Fibroblast of mammary gland (primary cell): ENCODE measurements around the gene LSR.

Source experiments
- DNase-seq: peaks from one replicate; pipeline ENCODE4 v3.0.0-alpha.2; 2010; ENCODE audit warnings: low read depth
- H3K4me3 ChIP-seq: 2 replicates; pipeline ENCODE4 v1.5.1; 2011; ENCODE audit warnings: low read depth, mild to moderate bottlenecking, low read length, moderate library complexity; ENCODE audit not compliant: control insufficient read depth
- CTCF ChIP-seq: conservative IDR thresholded peaks from 2 replicates; pipeline ENCODE4 v1.5.1; 2011; ENCODE audit warnings: low read depth, low read length, inconsistent platforms; ENCODE audit not compliant: control insufficient read depth, insufficient read depth

The LSR gene

DNA sequence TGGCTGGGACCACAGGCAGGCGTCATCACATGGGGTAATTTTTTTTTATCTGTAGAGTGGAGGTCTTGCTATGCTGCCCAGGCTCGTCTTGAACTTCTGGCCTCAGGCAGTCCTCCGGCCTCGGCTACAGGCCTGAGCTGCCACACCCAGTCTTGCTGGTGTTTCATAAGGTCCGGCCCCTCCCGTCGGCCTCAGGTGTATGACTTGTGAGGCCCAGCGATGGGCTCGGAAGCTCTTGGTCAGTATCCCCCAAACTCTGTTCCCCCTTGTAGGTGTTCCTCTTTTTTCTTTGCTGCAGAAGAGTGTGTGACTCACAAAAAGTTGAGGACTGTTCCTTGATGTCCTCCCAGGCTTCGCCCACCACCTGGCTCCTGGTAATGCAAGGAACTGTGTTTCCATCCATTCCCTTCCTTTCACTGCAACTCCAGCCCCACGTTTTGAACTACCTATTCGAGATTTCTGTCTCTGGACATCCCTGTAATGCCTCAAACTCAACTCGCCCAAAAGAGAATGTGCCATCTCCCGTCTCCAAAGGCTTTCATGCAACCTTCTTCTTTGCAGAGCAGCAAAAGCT, 25.0 kb downstream of the LSR start:
- no peak for TF ChIP-seq CTCF
- no peak for DNase-seq
- H3K4me3 ChIP-seq = no peak overlapping the region

GRCh38 chr19:35274323-35274722, 25.5 kb downstream of the LSR start:
- no peak overlapping the region for H3K4me3 ChIP-seq
- DNase-seq = no peak
- no peak for TF ChIP-seq CTCF

GRCh38 chr19:35276706-35277281, 28.0 kb downstream of the LSR start:
- H3K4me3 ChIP-seq = no peak overlapping the region
- no peak for TF ChIP-seq CTCF
- no peak for DNase-seq

DNA sequence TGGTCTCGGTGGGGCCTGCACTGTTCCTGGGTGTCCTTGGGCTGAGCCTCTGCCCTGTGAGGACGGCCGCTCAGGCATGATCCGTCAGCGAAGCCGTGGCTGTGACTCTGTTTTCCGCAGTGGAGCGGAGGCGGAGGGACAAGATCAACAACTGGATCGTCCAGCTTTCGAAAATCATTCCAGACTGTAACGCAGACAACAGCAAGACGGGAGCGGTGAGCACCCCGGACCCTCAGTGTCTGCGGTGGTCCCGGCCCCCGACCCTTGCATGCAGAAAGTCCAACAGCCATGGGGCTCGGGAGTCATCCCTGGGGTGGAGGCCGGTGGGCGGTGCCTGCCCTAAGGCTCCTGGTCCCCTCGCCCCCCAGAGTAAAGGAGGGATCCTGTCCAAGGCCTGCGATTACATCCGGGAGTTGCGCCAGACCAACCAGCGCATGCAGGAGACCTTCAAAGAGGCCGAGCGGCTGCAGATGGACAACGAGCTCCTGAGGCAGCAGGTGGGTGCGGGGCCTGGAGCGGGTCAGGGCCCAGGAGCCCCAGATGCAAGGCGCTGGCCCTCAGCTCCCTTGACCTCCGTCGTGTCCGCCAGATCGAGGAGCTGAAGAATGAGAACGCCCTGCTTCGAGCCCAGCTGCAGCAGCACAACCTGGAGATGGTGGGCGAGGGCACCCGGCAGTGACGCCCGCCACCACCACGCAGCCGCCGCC, 29.9 kb downstream of the LSR start:
- no peak for TF ChIP-seq CTCF
- no peak overlapping the region for H3K4me3 ChIP-seq
- no peak for DNase-seq

- no peak overlapping the region for H3K4me3 ChIP-seq
- TF ChIP-seq CTCF = no peak
- no peak for DNase-seq
Observed at GRCh38 chr19:35279374-35279773, 30.6 kb downstream of the LSR start.

- TF ChIP-seq CTCF = no peak
- H3K4me3 ChIP-seq = no peak overlapping the region
- DNase-seq = no peak
Observed at GRCh38 chr19:35279985-35280821, 31.4 kb downstream of the LSR start.
